PC-9 (cell line): Measurements from ENCODE around the gene HNRNPA1L2.

Experiments used
- EZH2 ChIP-seq: fragments of 200-600 bp; sonication (generic); IDR thresholded peaks from 2 replicates; pipeline ENCODE4 v1.8.0; 2017; ENCODE audit warnings: antibody characterized with exemption, low read depth
- TF ChIP-seq, protein P1 (sequence below): fragments of 200-600 bp; sonication (generic); conservative IDR thresholded peaks from 2 replicates; pipeline ENCODE4 v1.6.1; 2017; ENCODE audit warnings: mixed run types, antibody characterized with exemption, mild to moderate bottlenecking, moderate library complexity

DNA sequence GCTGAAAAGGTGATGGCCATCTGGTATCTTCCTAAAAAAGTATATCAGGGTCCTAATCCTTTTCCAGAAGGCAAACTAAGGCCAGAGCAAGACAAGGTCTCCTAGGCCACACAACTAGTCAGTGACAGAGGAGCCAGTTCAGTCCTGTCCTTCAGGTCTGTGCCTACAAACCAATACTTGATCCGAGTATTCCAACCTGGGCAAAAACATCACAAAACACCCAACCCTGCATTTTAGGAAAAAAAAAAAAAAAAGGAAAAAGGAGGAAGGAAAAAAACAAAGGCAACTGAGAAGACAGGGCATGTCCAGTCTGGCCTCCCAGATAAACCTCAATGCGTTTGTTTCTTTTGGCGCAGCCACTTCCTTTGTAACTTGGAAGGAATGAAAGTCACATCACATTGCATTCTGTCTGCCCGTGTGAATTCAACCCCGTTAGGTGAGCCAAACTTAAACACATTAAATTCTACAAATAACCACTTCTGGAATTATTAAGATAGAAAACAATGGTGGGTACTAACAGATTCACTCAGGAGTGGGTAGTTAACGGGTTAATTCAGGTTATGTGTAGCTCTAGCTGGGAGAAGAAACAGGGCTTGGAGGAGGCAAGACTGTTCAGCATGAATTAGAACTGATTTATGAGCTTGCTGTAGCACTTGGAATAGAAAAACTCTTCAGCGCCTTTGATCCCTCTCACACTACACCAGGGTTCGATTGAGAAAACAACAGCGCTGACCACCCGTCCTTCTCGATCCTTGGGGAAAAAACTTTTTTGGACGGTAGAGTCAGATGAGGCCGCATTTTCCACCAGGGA, 43.0 kb upstream of the HNRNPA1L2 start:
- TF ChIP-seq, protein P1, sequence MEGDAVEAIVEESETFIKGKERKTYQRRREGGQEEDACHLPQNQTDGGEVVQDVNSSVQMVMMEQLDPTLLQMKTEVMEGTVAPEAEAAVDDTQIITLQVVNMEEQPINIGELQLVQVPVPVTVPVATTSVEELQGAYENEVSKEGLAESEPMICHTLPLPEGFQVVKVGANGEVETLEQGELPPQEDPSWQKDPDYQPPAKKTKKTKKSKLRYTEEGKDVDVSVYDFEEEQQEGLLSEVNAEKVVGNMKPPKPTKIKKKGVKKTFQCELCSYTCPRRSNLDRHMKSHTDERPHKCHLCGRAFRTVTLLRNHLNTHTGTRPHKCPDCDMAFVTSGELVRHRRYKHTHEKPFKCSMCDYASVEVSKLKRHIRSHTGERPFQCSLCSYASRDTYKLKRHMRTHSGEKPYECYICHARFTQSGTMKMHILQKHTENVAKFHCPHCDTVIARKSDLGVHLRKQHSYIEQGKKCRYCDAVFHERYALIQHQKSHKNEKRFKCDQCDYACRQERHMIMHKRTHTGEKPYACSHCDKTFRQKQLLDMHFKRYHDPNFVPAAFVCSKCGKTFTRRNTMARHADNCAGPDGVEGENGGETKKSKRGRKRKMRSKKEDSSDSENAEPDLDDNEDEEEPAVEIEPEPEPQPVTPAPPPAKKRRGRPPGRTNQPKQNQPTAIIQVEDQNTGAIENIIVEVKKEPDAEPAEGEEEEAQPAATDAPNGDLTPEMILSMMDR: no peak
- no peak for TF ChIP-seq EZH2
